ENCODE measurements around the gene GALC. TPM values are rescaled to one million over a fixed set of nuclear protein-coding genes. Genes with fewer than 3 reads are reported as not detected.

GALC gene
- total and polyA plus RNA-seq, 2 donors (not counting 3 experiments of a cell fraction or from before 2014, with no cell fraction given): 12.4 to 14.2 TPM

GRCh38 chr14:87896393-87897380 lies 96.3 kb downstream of the GALC start:
- FAIRE-seq (peak; percentile 81), DNase-seq (ENCODE audit: low read depth, low spot score) (peak; percentile 46)
- dilution Hi-C loops (cut with MboI; ENCODE audit: extremely low pct_ligation_motif_present, low sequenced_read_pairs): no loop called here
- Histone ChIP-seq H3K4me3 (replicated peaks in 1 of 3; ENCODE audit: insufficient read depth in 1 of 3, low read depth in 1 of 3, low read length in 3 of 3) (no peak overlapping the region), H3K9me1 (replicated peaks; ENCODE audit: control insufficient read depth, extremely low read depth, insufficient read depth, low read length) (no peaks in the 10 kb centered on the region), H3K4me2 (ENCODE audit: insufficient read depth, low read length) (no peak overlapping the region), H3K27ac (ENCODE audit: insufficient read depth, low read depth, low read length) (no peak overlapping the region), H2AFZ (ENCODE audit: low read depth, low read length) (no peak overlapping the region), H3K36me3 (ENCODE audit: control insufficient read depth in 2 of 2, extremely low read depth in 1 of 2, insufficient read depth in 2 of 2, low read length in 2 of 2) (no peaks in the 10 kb centered on the region), H3K79me2 (ENCODE audit: control insufficient read depth, insufficient read depth, low read length) (no peaks in the 10 kb centered on the region), H3K4me1 (ENCODE audit: control insufficient read depth, extremely low read depth, insufficient read depth, low read length) (no peaks in the 10 kb centered on the region), H3K9me3 (replicated peaks; ENCODE audit: control insufficient read depth, insufficient read depth, low read length) (no peaks in the 10 kb centered on the region), H3K27me3 (ENCODE audit: control insufficient read depth in 2 of 2, insufficient read depth in 2 of 2, low read length in 2 of 2) (peaks cover 0 to 4% of the 10 kb centered on the region in 2 experiments), H3K9ac (replicated peaks; ENCODE audit: extremely low read depth, insufficient read depth, low read length) (no peak overlapping the region), H4K20me1 (replicated peaks; ENCODE audit: control insufficient read depth, extremely low read depth, insufficient read depth, low read length) (no peaks in the 10 kb centered on the region)
- no peak for TF ChIP-seq EZH2 (IDR thresholded peaks at IDR 0.05; ENCODE audit: borderline replicate concordance, low read depth, low read length, severe bottlenecking)
- no peak for TF ChIP-seq MYC (IDR thresholded peaks at IDR 0.05; ENCODE audit: low read depth, low read length)
- no peak for TF ChIP-seq POLR2A (IDR thresholded peaks at IDR 0.05; ENCODE audit: low read depth, low read length)
- peak; percentile 37 to 39 for TF ChIP-seq CTCF (IDR thresholded peaks at IDR 0.05; ENCODE audit: extremely low read depth in 1 of 2, insufficient read depth in 1 of 2, low read depth in 1 of 2, low read length in 2 of 2)
- no peak for TF ChIP-seq GATA2 (IDR thresholded peaks at IDR 0.05; ENCODE audit: insufficient read depth, insufficient read length, low read depth, low read length)
- intact Hi-C loops (cut with micrococcal nuclease): loop anchor here (1.0 kb wide), 2 partner anchors 91 to 151 kb away; no protein-coding TSS in a partner anchor
- CTCF ChIA-PET: no interaction called here
- BruUV-seq (replicated peaks): no TSS peak
- POLR2A ChIA-PET: no interaction called here

All from endothelial cell of umbilical vein (primary cell).